ENCODE measurements around the gene RNF217.

DNA sequence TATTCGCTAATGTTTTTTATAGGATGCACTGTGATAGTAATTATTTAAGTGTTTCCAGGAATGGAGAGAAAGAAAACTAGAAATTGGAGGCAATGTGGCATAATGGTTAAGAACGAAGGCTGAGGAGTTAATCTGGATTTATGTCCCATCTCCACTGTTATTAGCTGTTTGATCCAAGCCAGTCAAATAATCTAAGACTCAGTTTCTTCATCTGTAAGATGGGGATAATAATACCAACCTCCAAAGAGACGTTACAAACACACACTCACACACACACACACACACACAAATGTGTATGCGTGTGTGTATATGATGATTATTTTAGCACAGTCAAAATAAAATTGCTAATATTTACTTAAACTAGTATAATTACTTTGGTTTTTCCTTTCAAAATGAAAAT is 154.5 kb downstream of the RNF217 start:
- TF ChIP-seq CTCF (IDR thresholded peaks at IDR 0.05 in 4 of 5, conservative IDR thresholded peaks at IDR 0.05 in 1 of 5) (no peak), POLR2A (IDR thresholded peaks at IDR 0.05) (no peak)
